Suprapubic skin (tissue), 4 donors: Measurements from ENCODE around the gene VIPR1. TPM values are rescaled to one million over a fixed set of nuclear protein-coding genes. Genes with fewer than 3 reads are reported as not detected.

Source experiments
- DNase-seq, 2 donors: peaks; one replicate each; pipeline ENCODE4 v3.0.0-alpha.2; 2019; ENCODE audit warnings: low spot score in 2 of 2
- H3K27ac ChIP-seq: fragments of 200-600 bp; sonication (generic); one replicate; pipeline ENCODE4 v1.5.1; 2019
- H3K27me3 ChIP-seq: fragments of 200-600 bp; sonication (generic); one replicate; pipeline ENCODE4 v1.5.1; 2019
- H3K36me3 ChIP-seq: fragments of 200-600 bp; sonication (generic); one replicate; pipeline ENCODE4 v1.5.1; 2019
- H3K4me1 ChIP-seq: fragments of 200-600 bp; sonication (generic); one replicate; pipeline ENCODE4 v1.5.1; 2019
- H3K4me3 ChIP-seq: fragments of 200-600 bp; sonication (generic); one replicate; pipeline ENCODE4 v1.5.1; 2019; ENCODE audit warnings: mild to moderate bottlenecking
- H3K9me3 ChIP-seq: fragments of 200-600 bp; sonication (generic); one replicate; pipeline ENCODE4 v1.5.1; 2019
- CTCF ChIP-seq, 2 donors: fragments of 200-600 bp in 1 of 2; fragments of 450-650 bp in 1 of 2; sonication (generic) in 1 of 2; IDR thresholded peaks; one replicate each; pipeline ENCODE4 v1.5.1; 2016 to 2019; ENCODE audit warnings: antibody characterized with exemption in 2 of 2, mild to moderate bottlenecking in 1 of 2, moderate library complexity in 1 of 2
- EP300 ChIP-seq: sonication (generic); formaldehyde crosslinking; IDR thresholded peaks from one replicate; pipeline ENCODE4 v1.6.1; 2017; ENCODE audit warnings: antibody characterized with exemption
- POLR2A ChIP-seq, 2 donors: fragments of 450-650 bp; IDR thresholded peaks; one replicate each; pipeline ENCODE4 v1.6.1; 2017; ENCODE audit warnings: antibody characterized with exemption in 2 of 2, mild to moderate bottlenecking in 2 of 2, moderate library complexity in 2 of 2
- POLR2AphosphoS5 ChIP-seq, 3 donors: sonication (generic); formaldehyde crosslinking; IDR thresholded peaks; one replicate each; pipeline ENCODE4 v1.6.1; 2017; ENCODE audit warnings: antibody characterized with exemption in 3 of 3
- WGBS: methylation state at CpG from one replicate; pipeline ENCODE4 v1.1.5; 2018; 5-methylcytosine and 5-hydroxymethylcytosine counted together
- total RNA-seq, 4 donors: library from RNA; depleted of rRNA; stranded (reverse); fragments of >200 nt; gene quantifications; one replicate each; pipeline ENCODE4 v1.1.0, GENCODE V29; 2016

The VIPR1 gene
- total RNA-seq, 4 donors from 2014 or later, result 39.8 to 148 (median 74.3) TPM

GRCh38 chr3:42513121-42513520 lies 10.7 kb downstream of the VIPR1 start:
- no peak overlapping the region for H3K4me3 ChIP-seq
- no peak for DNase-seq
- TF ChIP-seq POLR2AphosphoS5 (IDR thresholded peaks at IDR 0.05) (no peak), POLR2A (IDR thresholded peaks at IDR 0.05) (no peak)
- H3K36me3 ChIP-seq, result no peaks in the 10 kb centered on the region
- H3K27me3 ChIP-seq, result no peaks in the 10 kb centered on the region
- H3K4me1 ChIP-seq, result peaks cover 63% of the 10 kb centered on the region
- no peak overlapping the region for H3K27ac ChIP-seq
- 57% methylated on average over 2 of the region's 3 CpGs for WGBS
- no peaks in the 10 kb centered on the region for H3K9me3 ChIP-seq

- WGBS, result 86% methylated on average over 6 of the region's 6 CpGs
- TF ChIP-seq CTCF (IDR thresholded peaks at IDR 0.05), result no peak
- TF ChIP-seq POLR2AphosphoS5 (IDR thresholded peaks at IDR 0.05), result no peak
- TF ChIP-seq POLR2A (IDR thresholded peaks at IDR 0.05), result no peak
- no peak for TF ChIP-seq EP300
- Histone ChIP-seq H3K4me1 (peaks cover 61% of the 10 kb centered on the region), H3K27ac (no peak overlapping the region), H3K4me3 (no peak overlapping the region), H3K27me3 (no peaks in the 10 kb centered on the region), H3K9me3 (no peaks in the 10 kb centered on the region), H3K36me3 (no peaks in the 10 kb centered on the region)
- no peak for DNase-seq
These were observed 11.1 kb downstream of the VIPR1 start for GRCh38 chr3:42513521-42513920.

GRCh38 chr3:42514876-42515275 lies 12.4 kb downstream of the VIPR1 start:
- no peak overlapping the region for H3K4me3 ChIP-seq
- peak overlapping the region; percentile 91 for H3K27ac ChIP-seq
- no peak for DNase-seq
- no peaks in the 10 kb centered on the region for H3K27me3 ChIP-seq
- 45% methylated on average over 4 of the region's 4 CpGs for WGBS
- TF ChIP-seq CTCF (IDR thresholded peaks at IDR 0.05), result no peak
- H3K4me1 ChIP-seq, result peaks cover 69% of the 10 kb centered on the region
- H3K36me3 ChIP-seq, result no peaks in the 10 kb centered on the region
- no peaks in the 10 kb centered on the region for H3K9me3 ChIP-seq

- Histone ChIP-seq H3K4me1 (peaks cover 72% of the 10 kb centered on the region), H3K4me3 (no peak overlapping the region), H3K27ac (peak overlapping the region; percentile 91), H3K9me3 (no peaks in the 10 kb centered on the region), H3K36me3 (no peaks in the 10 kb centered on the region), H3K27me3 (no peaks in the 10 kb centered on the region)
- TF ChIP-seq CTCF (IDR thresholded peaks at IDR 0.05), result no peak
- peak in 2 of 3 donors; percentile 34 to 81 for TF ChIP-seq POLR2AphosphoS5 (IDR thresholded peaks at IDR 0.05)
- 55% methylated on average over 5 of the region's 12 CpGs for WGBS
- DNase-seq, result peak; percentile 83 to 87
These were observed 13.0 kb downstream of the VIPR1 start for GRCh38 chr3:42515391-42515916.

GRCh38 chr3:42515976-42516375 lies 13.5 kb downstream of the VIPR1 start:
- H3K36me3 ChIP-seq, result no peaks in the 10 kb centered on the region
- peaks cover 74% of the 10 kb centered on the region for H3K4me1 ChIP-seq
- WGBS, result 44% methylated on average over 2 of the region's 2 CpGs

More at GRCh38 chr3:42515976-42516375, 13.5 kb downstream of the VIPR1 start:
- no peaks in the 10 kb centered on the region for H3K9me3 ChIP-seq
- peak overlapping the region; percentile 91 for H3K27ac ChIP-seq
- no peaks in the 10 kb centered on the region for H3K27me3 ChIP-seq
- H3K4me3 ChIP-seq, result no peak overlapping the region
- TF ChIP-seq POLR2AphosphoS5 (IDR thresholded peaks at IDR 0.05), result peak in 1 of 3 donors; percentile 6
- TF ChIP-seq CTCF (IDR thresholded peaks at IDR 0.05), result no peak
- no peak for DNase-seq
